ENCODE data around the gene AP3B2. TPM values are rescaled to one million over a fixed set of nuclear protein-coding genes. Genes with fewer than 3 reads are reported as not detected.

The AP3B2 gene
- total RNA-seq (2022) (6.1 and 7.5 TPM in 2 replicates), Bru-seq, nascent RNA (percentile 38 among the genes with signal in this experiment), BruChase-seq, experiment 1, labeled RNA remaining after a 6-hour chase (percentile 47 among the genes with signal in this experiment), BruChase-seq, experiment 2, labeled RNA remaining after a 2-hour chase (percentile 44 among the genes with signal in this experiment)
- long read RNA-seq, transcript AP3B2-201 (26 exons, 3,736 nt), result major isoform, 7 of 12 reads
- long read RNA-seq, partial matches to known transcripts, result 0 of 12 reads
- long read RNA-seq, other reads (novel, unspliced or antisense), result 4 of 12 reads

- BruUV-seq (replicated peaks), result no TSS peak
- Mint-ChIP-seq H3K36me3 (ENCODE audit: insufficient read depth, unreplicated experiment) (no peaks in the 10 kb centered on the region), H3K27ac (ENCODE audit: low read depth, unreplicated experiment) (no peak within 1 kb of the TSS), H3K4me1 (ENCODE audit: insufficient read depth, unreplicated experiment) (no peaks in the 10 kb centered on the region), H3K27me3 (ENCODE audit: insufficient read depth, unreplicated experiment) (no peaks in the 10 kb centered on the region), H3K9me3 (ENCODE audit: unreplicated experiment) (no peaks in the 10 kb centered on the region), H3K4me3 (ENCODE audit: unreplicated experiment) (no peak within 1 kb of the TSS)
- CTCF ChIA-PET, result interaction anchor here (0.7 kb wide), 1 partner anchor 554 kb away, joined by 3 read pairs; no protein-coding TSS in a partner anchor
- DNase-seq (ENCODE audit: unreplicated experiment), result peak; percentile 71
- POLR2A ChIA-PET, result interaction anchor here (0.7 to 3.7 kb wide), 7 partner anchors 9 to 170 kb away, joined by 3 to 35 read pairs (median 5); partner anchors contain the start of gene RPS17
- intact Hi-C loops (cut with micrococcal nuclease), result loop anchor here (1.0 to 10.0 kb wide), 2 partner anchors 46 to 95 kb away; partner anchors contain the start of genes FSD2 and WHAMM
- TF ChIP-seq CTCF (IDR thresholded peaks at IDR 0.05; ENCODE audit: unreplicated experiment), result no peak
Observed at GRCh38 chr15:82709421-82710207, at the start of gene AP3B2. Gene AP3B2 (minus strand): TSS chr15:82709875. CDS start chr15:82709706, 169 bp downstream.

GRCh38 chr15:82751308-82751707, 41.6 kb upstream of the AP3B2 start:
- Mint-ChIP-seq H3K27ac (ENCODE audit: low read depth, unreplicated experiment) (peak overlapping the region; percentile 92), H3K4me1 (ENCODE audit: insufficient read depth, unreplicated experiment) (peaks cover 24% of the 10 kb centered on the region), H3K9me3 (ENCODE audit: unreplicated experiment) (no peaks in the 10 kb centered on the region), H3K27me3 (ENCODE audit: insufficient read depth, unreplicated experiment) (no peaks in the 10 kb centered on the region), H3K36me3 (ENCODE audit: insufficient read depth, unreplicated experiment) (peaks cover 49% of the 10 kb centered on the region), H3K4me3 (ENCODE audit: unreplicated experiment) (peak overlapping the region; percentile 95)
- TF ChIP-seq CTCF (IDR thresholded peaks at IDR 0.05; ENCODE audit: unreplicated experiment), result no peak
- CTCF ChIA-PET, result interaction anchor here (0.6 to 2.1 kb wide), 11 partner anchors 17 to 249 kb away, joined by 3 to 8 read pairs (median 3); partner anchors contain the start of gene WHAMM
- POLR2A ChIA-PET, result interaction anchor here (0.6 to 8.0 kb wide), 27 partner anchors 8 to 260 kb away, joined by 3 to 183 read pairs (median 8); partner anchors contain the start of genes AP3B2, C15orf40, RAMAC and RPS17
- BruUV-seq (replicated peaks), result no TSS peak
- DNase-seq (ENCODE audit: unreplicated experiment), result no peak
- intact Hi-C loops (cut with micrococcal nuclease), result loop anchor here (2.0 to 5.0 kb wide), 2 partner anchors 57 to 236 kb away; partner anchors contain the start of genes RAMAC and WHAMM

GRCh38 chr15:82750831-82751180, 41.1 kb upstream of the AP3B2 start:
- no peak for DNase-seq (ENCODE audit: unreplicated experiment)
- POLR2A ChIA-PET, result interaction anchor here (0.6 to 8.0 kb wide), 37 partner anchors 9 to 449 kb away, joined by 3 to 183 read pairs (median 6); partner anchors contain the start of genes AP3B2, BTBD1, C15orf40 and RAMAC
- H3K4me3 Mint-ChIP-seq (ENCODE audit: unreplicated experiment), result peak overlapping the region; percentile 95
- H3K36me3 Mint-ChIP-seq (ENCODE audit: insufficient read depth, unreplicated experiment), result peaks cover 44% of the 10 kb centered on the region
- H3K9me3 Mint-ChIP-seq (ENCODE audit: unreplicated experiment), result no peaks in the 10 kb centered on the region
- no peak for TF ChIP-seq CTCF (IDR thresholded peaks at IDR 0.05; ENCODE audit: unreplicated experiment)
- intact Hi-C loops (cut with micrococcal nuclease), result loop anchor here (1.0 to 5.0 kb wide), 3 partner anchors 58 to 236 kb away; partner anchors contain the start of genes RAMAC, RPS17 and WHAMM
- H3K27ac Mint-ChIP-seq (ENCODE audit: low read depth, unreplicated experiment), result peak overlapping the region; percentile 92
- H3K4me1 Mint-ChIP-seq (ENCODE audit: insufficient read depth, unreplicated experiment), result peaks cover 24% of the 10 kb centered on the region
- CTCF ChIA-PET, result interaction anchor here (0.6 to 2.1 kb wide), 14 partner anchors 17 to 249 kb away, joined by 3 to 8 read pairs (median 4); partner anchors contain the start of genes RPS17 and WHAMM
- H3K27me3 Mint-ChIP-seq (ENCODE audit: insufficient read depth, unreplicated experiment), result no peaks in the 10 kb centered on the region
- TSS peak; percentile 63 for BruUV-seq (replicated peaks)
